Raji (cell line): ENCODE measurements around the gene RYR3.

Source experiments
- POLR2A ChIP-seq: IDR thresholded peaks from 2 replicates; pipeline ENCODE4 v1.6.1; 2011; ENCODE audit warnings: low read depth, low read length, control low read depth; ENCODE audit not compliant: insufficient read depth

Gene RYR3

GRCh38 chr15:33730815-33731214, 420.0 kb downstream of the RYR3 start:
- TF ChIP-seq POLR2A = no peak

- no peak for TF ChIP-seq POLR2A
Measured at GRCh38 chr15:33735143-33735542, 424.4 kb downstream of the RYR3 start.

- no peak for TF ChIP-seq POLR2A
Measured at GRCh38 chr15:33735637-33736247, 425.0 kb downstream of the RYR3 start.

- TF ChIP-seq POLR2A = no peak
Measured at GRCh38 chr15:33737687-33738601, 427.2 kb downstream of the RYR3 start.

- TF ChIP-seq POLR2A = no peak
Measured at GRCh38 chr15:33738941-33739664, 428.3 kb downstream of the RYR3 start.

- no peak for TF ChIP-seq POLR2A
Measured at GRCh38 chr15:33742306-33742705, 431.5 kb downstream of the RYR3 start.

- no peak for TF ChIP-seq POLR2A
Measured at GRCh38 chr15:33742800-33743199, 432.0 kb downstream of the RYR3 start.

- TF ChIP-seq POLR2A = no peak
Measured at GRCh38 chr15:33746203-33746602, 435.4 kb downstream of the RYR3 start.

GRCh38 chr15:33753012-33753411, 442.2 kb downstream of the RYR3 start:
- TF ChIP-seq POLR2A = no peak

GRCh38 chr15:33754242-33754641, 443.5 kb downstream of the RYR3 start:
- no peak for TF ChIP-seq POLR2A

GRCh38 chr15:33756961-33757360, 446.2 kb downstream of the RYR3 start:
- no peak for TF ChIP-seq POLR2A

- no peak for TF ChIP-seq POLR2A
Measured at GRCh38 chr15:33757516-33758232, 446.9 kb downstream of the RYR3 start.

- TF ChIP-seq POLR2A = no peak
Measured at GRCh38 chr15:33766389-33766788, 455.6 kb downstream of the RYR3 start.

GRCh38 chr15:33768670-33769190, 458.0 kb downstream of the RYR3 start:
- no peak for TF ChIP-seq POLR2A

GRCh38 chr15:33773969-33774368, 463.2 kb downstream of the RYR3 start:
- TF ChIP-seq POLR2A = no peak
